Central memory CD8-positive, alpha-beta T cell (primary cell): Measurements from ENCODE around the gene PERM1.
"Not testable (repeated sequence)": the region's sequence is repeated elsewhere in the genome, so short reads cannot be mapped to it uniquely, and the experiment has no call there.

ENCODE experiments used
- ATAC-seq: fragments of 150-1000 bp; cut with Tn5 transposase; replicated peaks from 2 replicates; pipeline ENCODE4 v1.10.0; 2022; ENCODE audit warnings: mild to moderate bottlenecking, moderate FRiP score, moderate number of reproducible peaks; ENCODE audit not compliant: poor library complexity, severe bottlenecking; ENCODE audit errors: extremely low read depth
- DNase-seq, 2 donors: peaks; one replicate each; pipeline ENCODE4 v3.0.0; 2021; ENCODE audit warnings: low spot score in 2 of 2
- H3K27ac Mint-ChIP-seq: one replicate; pipeline ENCODE4 v1.8.0; 2022; ENCODE audit warnings: low read depth, mild to moderate bottlenecking, moderate library complexity, mixed read lengths
- H3K27me3 Mint-ChIP-seq: one replicate; pipeline ENCODE4 v1.8.0; 2022; ENCODE audit warnings: mixed read lengths
- H3K36me3 Mint-ChIP-seq: one replicate; pipeline ENCODE4 v1.8.0; 2022; ENCODE audit warnings: mild to moderate bottlenecking, moderate library complexity, mixed read lengths; ENCODE audit not compliant: insufficient read depth
- H3K4me1 Mint-ChIP-seq: one replicate; pipeline ENCODE4 v1.8.0; 2022; ENCODE audit warnings: mixed read lengths
- H3K4me3 Mint-ChIP-seq: one replicate; pipeline ENCODE4 v1.8.0; 2022; ENCODE audit warnings: mild to moderate bottlenecking, moderate library complexity, mixed read lengths
- H3K9me3 Mint-ChIP-seq: one replicate; pipeline ENCODE4 v1.8.0; 2022; ENCODE audit warnings: mixed read lengths

PERM1 gene

DNA sequence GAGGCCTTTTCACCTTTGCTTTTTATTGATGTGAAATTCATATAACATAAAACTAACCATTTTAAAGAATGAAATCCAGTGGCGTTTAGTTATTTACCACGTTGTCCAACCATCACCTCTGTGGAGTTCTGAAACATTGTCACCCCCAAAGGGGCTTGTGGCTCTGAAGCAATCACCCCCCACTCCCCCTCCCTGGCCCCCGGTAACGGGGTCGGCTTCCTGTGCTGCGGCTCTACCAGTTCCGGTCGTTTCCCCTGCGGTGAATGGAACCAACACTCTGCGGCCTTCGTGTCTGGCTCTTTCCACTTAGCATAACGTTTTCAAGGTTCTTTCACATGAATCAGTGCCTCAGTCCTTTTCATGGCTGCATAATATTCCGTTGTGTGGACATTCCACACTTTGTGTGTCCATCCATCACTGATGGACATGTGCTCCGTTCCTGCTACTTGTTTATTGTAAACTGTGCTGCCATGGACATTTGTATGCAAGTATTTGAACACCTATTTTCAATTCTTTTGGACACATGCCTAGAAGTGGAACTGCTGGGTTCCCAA lies 29.6 kb upstream of the PERM1 start:
- DNase-seq: no peak
- Mint-ChIP-seq H3K27me3 (peaks cover 20% of the 10 kb centered on the region), H3K9me3 (no peaks in the 10 kb centered on the region), H3K4me1 (peaks cover 23% of the 10 kb centered on the region), H3K4me3 (no peak overlapping the region), H3K27ac (no peak overlapping the region), H3K36me3 (peaks cover 12% of the 10 kb centered on the region)
- ATAC-seq: no peak

DNA sequence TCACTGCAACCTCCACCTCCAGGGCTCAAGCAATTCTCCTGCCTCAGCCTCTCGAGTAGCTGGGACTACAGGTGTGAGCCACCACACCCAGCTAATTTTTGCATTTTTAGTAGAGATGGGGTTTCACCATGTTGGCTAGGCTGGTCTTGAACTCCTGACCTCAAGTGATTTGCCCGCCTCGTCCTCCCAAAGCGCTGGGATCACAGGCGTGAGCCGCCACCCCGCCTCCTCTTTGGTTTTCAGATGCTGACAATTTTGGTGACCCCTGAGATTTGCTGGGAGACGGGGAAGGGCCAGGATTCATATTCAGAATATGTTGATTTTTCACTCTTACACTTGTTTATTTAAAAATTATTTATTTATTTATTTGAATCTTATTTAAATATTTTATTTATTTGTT lies 28.2 kb upstream of the PERM1 start:
- not testable (repeated sequence) for H3K9me3 Mint-ChIP-seq, H3K27ac Mint-ChIP-seq, DNase-seq, H3K4me3 Mint-ChIP-seq, ATAC-seq
- Mint-ChIP-seq H3K4me1 (peaks cover 25% of the 10 kb centered on the region), H3K27me3 (peaks cover 33% of the 10 kb centered on the region), H3K36me3 (peaks cover 12% of the 10 kb centered on the region)

DNA sequence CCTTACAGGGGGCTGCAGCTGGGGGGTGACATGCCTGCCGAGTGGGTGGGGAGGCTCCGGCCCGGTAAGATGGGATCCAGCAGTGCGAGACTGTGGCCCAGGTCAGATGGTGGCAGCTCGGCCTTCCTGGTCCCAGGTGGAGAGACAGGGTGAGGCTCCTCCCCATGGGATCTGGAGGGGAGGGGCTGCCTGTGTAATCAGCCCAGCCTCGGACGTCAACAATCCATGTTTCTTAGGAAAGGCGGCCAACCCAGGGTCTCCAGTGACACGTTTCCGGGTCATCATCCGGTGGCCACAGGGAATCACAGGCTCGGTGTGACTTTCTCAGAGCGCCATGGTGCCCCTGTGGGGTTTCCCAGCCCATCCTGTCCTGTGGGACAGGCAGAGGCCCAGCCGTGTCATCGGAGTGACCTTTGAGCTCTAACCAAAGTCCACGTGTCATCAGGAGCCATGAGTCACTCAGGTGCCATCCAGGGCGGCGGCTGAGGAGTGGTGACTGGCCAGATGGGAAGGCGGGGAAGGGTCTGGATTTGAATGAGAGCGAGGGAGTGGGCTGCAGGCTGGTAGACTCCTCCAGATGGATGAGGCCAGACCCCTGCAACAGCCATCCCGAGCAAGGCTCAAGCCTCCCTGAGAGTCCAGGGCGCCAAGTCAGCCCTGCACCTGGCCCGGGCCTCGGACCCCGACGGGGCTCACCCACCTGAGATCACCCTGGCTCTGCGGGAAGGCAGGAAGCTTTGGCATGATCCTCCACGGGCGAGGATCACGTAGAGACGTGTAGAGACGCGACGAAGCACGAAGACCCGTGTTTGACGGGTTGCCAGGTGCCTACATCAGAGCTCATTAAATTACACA lies 24.6 kb upstream of the PERM1 start:
- Mint-ChIP-seq H3K27me3 (peaks cover 57% of the 10 kb centered on the region), H3K4me3 (no peak overlapping the region), H3K27ac (no peak overlapping the region), H3K4me1 (peaks cover 9% of the 10 kb centered on the region), H3K9me3 (no peaks in the 10 kb centered on the region), H3K36me3 (no peaks in the 10 kb centered on the region)
- DNase-seq (no peak), ATAC-seq (no peak)

DNA sequence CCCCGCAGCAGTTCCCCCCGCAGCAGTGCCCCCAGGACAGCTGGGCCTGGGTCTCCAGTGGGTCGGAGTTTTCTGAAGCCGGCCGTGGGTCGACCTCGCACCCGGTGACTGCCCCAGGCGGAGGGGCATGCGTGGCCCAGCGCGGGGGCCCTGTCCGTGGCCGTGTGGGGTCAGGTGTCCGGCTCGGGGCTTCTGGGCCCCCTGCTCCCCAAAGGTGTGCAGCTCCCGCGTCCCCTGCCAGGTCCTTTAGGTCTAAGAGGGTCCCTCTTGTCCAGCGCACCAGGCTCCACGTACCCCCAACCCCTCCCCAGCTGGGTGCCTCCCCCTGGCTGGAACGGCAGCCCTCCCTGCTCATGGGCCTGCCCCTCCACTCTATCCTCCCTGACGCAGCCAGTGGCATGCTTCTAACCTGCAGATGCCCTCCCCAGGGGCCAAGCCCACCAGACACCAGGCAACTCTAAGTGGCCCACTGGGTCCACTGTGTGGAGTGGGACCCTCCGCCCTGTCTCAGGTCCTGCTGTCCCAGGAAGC lies 23.9 kb upstream of the PERM1 start:
- peaks cover under 1% of the 10 kb centered on the region for H3K36me3 Mint-ChIP-seq
- H3K27ac Mint-ChIP-seq: no peak overlapping the region
- no peaks in the 10 kb centered on the region for H3K9me3 Mint-ChIP-seq
- H3K4me3 Mint-ChIP-seq: no peak overlapping the region
- peaks cover 12% of the 10 kb centered on the region for H3K4me1 Mint-ChIP-seq
- ATAC-seq: no peak
- DNase-seq: no peak
- peaks cover 61% of the 10 kb centered on the region for H3K27me3 Mint-ChIP-seq

- no peaks in the 10 kb centered on the region for H3K9me3 Mint-ChIP-seq
- DNase-seq (no peak), ATAC-seq (no peak)
- peaks cover 15% of the 10 kb centered on the region for H3K4me1 Mint-ChIP-seq
- peaks cover 65% of the 10 kb centered on the region for H3K27me3 Mint-ChIP-seq
- H3K36me3 Mint-ChIP-seq: peaks cover 4% of the 10 kb centered on the region
- peak overlapping the region; percentile 29 for H3K4me3 Mint-ChIP-seq
- H3K27ac Mint-ChIP-seq: no peak overlapping the region
These were observed 23.1 kb upstream of the PERM1 start for GRCh38 chr1:1004780-1005697.

GRCh38 chr1:1004420-1004779 lies 22.5 kb upstream of the PERM1 start:
- no peak for ATAC-seq
- peaks cover 15% of the 10 kb centered on the region for H3K4me1 Mint-ChIP-seq
- no peak overlapping the region for H3K4me3 Mint-ChIP-seq
- H3K36me3 Mint-ChIP-seq: peaks cover 4% of the 10 kb centered on the region
- H3K27ac Mint-ChIP-seq: no peak overlapping the region
- peaks cover 65% of the 10 kb centered on the region for H3K27me3 Mint-ChIP-seq
- no peaks in the 10 kb centered on the region for H3K9me3 Mint-ChIP-seq
- DNase-seq: no peak

DNA sequence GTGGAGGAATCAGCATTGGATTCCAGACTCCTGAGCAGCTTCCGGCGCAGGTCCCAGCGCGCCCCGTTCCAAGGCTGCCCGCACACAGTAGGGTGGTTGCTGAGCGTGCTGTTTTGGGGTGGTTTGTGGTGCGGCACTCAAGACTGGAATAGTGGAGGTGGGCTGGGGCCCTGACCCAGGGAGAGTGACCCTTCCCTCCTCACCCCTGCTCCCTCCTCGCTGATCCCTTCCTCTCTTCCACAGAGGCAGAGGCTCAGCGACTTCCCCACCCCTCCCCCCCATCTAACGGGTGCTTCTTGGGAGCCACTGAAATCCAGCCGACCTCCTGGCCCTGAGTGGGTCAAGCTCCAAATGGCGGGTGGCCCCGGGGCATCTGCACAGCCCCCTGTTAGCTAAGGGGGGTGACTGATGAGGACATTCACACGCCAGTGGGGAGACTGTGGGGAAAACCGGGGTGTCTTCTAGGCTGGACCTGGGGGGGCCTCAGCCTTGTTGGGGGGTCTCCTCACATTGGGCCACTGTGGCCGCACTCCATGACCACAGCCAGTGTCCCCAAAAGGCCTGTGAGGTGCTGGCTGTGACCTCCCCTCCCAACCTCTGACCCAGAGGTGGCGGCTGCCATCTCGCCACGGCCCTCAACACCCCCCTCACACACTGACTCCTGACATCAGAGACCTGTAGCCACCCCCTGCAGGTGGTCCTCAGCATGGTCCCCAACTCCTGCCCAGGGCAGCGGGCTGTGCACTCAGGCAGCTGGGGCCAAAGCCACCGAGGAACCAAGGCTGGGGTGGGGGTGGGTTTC lies 21.9 kb upstream of the PERM1 start:
- H3K27ac Mint-ChIP-seq: no peak overlapping the region
- H3K27me3 Mint-ChIP-seq: peaks cover 62% of the 10 kb centered on the region

GRCh38 chr1:1001057-1001783 lies 19.3 kb upstream of the PERM1 start:
- ATAC-seq (no peak), DNase-seq (no peak)
- H3K4me3 Mint-ChIP-seq: peak overlapping the region; percentile 72
- peak overlapping the region; percentile 79 for H3K27ac Mint-ChIP-seq
- H3K36me3 Mint-ChIP-seq: peaks cover 4% of the 10 kb centered on the region
- no peaks in the 10 kb centered on the region for H3K9me3 Mint-ChIP-seq
- peaks cover 15% of the 10 kb centered on the region for H3K4me1 Mint-ChIP-seq
- H3K27me3 Mint-ChIP-seq: peaks cover 53% of the 10 kb centered on the region

More for the DNA sequence above, 21.9 kb upstream of the PERM1 start:
- H3K4me1 Mint-ChIP-seq: peaks cover 15% of the 10 kb centered on the region
- ATAC-seq (no peak), DNase-seq (no peak)
- peaks cover 4% of the 10 kb centered on the region for H3K36me3 Mint-ChIP-seq
- no peak overlapping the region for H3K4me3 Mint-ChIP-seq
- H3K9me3 Mint-ChIP-seq: no peaks in the 10 kb centered on the region

GRCh38 chr1:1000357-1001056 lies 18.6 kb upstream of the PERM1 start:
- H3K27ac Mint-ChIP-seq: peak overlapping the region; percentile 79
- DNase-seq: peak; percentile 71
- H3K9me3 Mint-ChIP-seq: no peaks in the 10 kb centered on the region
- H3K36me3 Mint-ChIP-seq: peaks cover 7% of the 10 kb centered on the region
- H3K4me1 Mint-ChIP-seq: peaks cover 22% of the 10 kb centered on the region
- peak overlapping the region; percentile 72 for H3K4me3 Mint-ChIP-seq
- ATAC-seq: peak; percentile 46
- peaks cover 53% of the 10 kb centered on the region for H3K27me3 Mint-ChIP-seq

GRCh38 chr1:999725-1000356 lies 17.9 kb upstream of the PERM1 start, which contains the start of gene HES4:
Gene HES4 (minus strand): TSS chr1:1000097. CDS start chr1:999973, 124 bp downstream.
- Mint-ChIP-seq H3K27ac (peak within 1 kb of the TSS; percentile 79), H3K36me3 (peaks cover 7% of the 10 kb centered on the region), H3K4me3 (peak within 1 kb of the TSS; percentile 72), H3K27me3 (peaks cover 53% of the 10 kb centered on the region), H3K4me1 (peaks cover 16% of the 10 kb centered on the region), H3K9me3 (no peaks in the 10 kb centered on the region)
- DNase-seq (no peak), ATAC-seq (peak; percentile 37)
